ENCODE data around the gene ADORA3.

DNA sequence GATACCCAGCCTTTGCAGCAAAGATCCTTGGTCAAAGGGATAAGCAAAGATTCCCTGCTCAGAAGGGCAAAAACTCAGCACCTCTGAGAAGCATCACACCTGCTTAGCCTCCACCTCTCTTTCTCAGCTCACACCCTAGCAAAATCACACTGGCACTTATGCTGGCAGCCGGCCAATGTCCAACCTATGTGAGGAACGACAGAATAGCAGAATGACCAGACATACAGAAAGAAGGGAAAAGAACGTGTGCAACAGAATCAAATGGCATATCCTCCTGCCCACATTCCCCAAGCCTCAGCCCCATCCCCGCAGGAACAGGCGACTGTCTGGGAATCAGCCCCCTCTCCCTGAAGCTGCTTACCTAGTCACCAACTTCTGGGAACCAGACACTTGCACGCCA lies 664 bp upstream of the ADORA3 start:
- no peak for TF ChIP-seq POLR2A (IDR thresholded peaks at IDR 0.05)
- TF ChIP-seq, protein P1, sequence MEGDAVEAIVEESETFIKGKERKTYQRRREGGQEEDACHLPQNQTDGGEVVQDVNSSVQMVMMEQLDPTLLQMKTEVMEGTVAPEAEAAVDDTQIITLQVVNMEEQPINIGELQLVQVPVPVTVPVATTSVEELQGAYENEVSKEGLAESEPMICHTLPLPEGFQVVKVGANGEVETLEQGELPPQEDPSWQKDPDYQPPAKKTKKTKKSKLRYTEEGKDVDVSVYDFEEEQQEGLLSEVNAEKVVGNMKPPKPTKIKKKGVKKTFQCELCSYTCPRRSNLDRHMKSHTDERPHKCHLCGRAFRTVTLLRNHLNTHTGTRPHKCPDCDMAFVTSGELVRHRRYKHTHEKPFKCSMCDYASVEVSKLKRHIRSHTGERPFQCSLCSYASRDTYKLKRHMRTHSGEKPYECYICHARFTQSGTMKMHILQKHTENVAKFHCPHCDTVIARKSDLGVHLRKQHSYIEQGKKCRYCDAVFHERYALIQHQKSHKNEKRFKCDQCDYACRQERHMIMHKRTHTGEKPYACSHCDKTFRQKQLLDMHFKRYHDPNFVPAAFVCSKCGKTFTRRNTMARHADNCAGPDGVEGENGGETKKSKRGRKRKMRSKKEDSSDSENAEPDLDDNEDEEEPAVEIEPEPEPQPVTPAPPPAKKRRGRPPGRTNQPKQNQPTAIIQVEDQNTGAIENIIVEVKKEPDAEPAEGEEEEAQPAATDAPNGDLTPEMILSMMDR (IDR thresholded peaks at IDR 0.05): no peak
